GM12873 (cell line): ENCODE measurements around the gene RBP5.
A peak's percentile ranks its signal among the peaks of the same experiment; 100 is the strongest.

Experiments used
- CTCF ChIP-seq: IDR thresholded peaks from 2 replicates; pipeline ENCODE4 v1.5.1; 2012; ENCODE audit warnings: low read depth, mild to moderate bottlenecking, moderate library complexity, low read length, control low read depth; ENCODE audit not compliant: insufficient read depth; ENCODE audit errors: missing control alignments

RBP5 gene

DNA sequence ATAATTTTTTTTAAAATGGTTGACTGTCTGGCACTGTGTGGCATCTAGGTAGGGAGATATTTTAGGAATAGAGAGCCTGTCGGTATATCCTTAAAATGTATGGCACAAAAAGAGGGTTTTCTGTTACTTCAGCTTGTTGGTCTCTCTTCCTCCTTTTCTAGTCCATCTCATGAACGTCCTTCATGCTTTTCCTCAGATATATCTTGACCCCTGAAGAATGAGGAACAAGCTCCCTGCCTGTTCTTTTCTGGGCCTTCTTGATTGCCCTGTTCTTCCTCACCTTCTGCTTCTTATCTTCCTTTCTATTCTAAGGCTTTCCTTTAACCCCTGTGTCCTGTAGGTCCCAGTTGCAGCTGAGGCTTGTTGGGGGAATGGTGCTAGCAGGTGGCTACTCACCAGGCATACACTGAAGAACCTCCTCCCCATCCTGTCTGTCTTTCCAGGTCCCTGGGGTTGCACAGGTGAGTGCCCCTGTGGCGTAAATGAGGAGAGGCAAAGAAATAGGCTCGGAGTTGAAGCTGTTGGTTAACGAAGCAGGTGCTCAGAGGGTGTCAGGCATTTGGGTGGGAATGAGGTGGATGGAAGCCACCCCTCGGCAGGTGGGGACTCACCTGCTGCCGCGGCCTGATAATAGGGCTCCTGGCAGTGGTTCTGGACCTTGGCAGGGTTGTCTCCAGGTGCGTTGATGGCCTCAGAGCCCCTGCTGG lies 29.2 kb downstream of the RBP5 start:
- no peak for TF ChIP-seq CTCF

GRCh38 chr12:7096979-7097378 lies 31.7 kb downstream of the RBP5 start:
- TF ChIP-seq CTCF, result no peak

DNA sequence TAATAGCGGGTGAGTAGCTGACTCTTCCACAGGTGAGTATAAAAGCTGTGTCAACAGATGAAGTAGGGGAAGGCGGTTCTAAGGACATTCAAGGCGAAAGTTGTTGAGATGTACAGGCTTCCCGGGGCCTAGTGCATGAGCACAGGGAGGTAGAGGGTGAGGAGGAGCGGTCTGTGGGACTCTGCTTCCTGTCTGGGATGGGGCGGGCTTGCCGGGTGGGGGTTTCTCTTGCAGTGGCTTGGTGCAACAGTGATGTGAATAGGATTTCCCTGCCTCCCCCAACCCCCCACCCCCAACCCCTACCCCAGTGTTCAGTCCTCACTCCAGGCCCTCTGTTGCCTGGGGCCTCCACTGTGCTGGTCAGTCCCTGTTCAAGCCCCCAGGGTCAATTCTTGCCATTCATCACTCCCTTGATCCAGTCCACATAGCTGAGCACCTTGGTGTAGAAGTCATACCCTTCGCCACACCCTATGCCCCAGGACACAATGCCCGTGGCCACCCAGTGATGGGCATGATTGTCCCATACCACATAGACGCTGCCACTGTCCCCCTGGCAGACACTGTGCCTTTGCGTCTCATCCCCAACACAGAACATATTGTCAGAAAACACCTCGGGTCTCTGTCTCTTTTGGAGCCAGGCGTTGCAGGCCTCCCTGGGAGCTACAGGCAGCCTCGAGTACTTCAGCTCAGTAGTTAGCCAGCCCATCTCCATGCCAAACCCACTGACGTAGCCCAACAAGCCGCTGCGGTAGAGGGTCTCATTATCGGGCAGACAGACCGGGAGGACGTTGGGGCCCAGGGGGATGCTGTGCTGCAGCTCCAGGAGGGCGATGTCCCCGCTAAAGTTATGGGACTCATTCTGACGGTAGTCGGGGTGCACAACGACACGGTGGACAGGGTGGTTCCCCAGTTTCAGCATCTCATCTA lies 32.4 kb downstream of the RBP5 start:
- TF ChIP-seq CTCF, result no peak

DNA sequence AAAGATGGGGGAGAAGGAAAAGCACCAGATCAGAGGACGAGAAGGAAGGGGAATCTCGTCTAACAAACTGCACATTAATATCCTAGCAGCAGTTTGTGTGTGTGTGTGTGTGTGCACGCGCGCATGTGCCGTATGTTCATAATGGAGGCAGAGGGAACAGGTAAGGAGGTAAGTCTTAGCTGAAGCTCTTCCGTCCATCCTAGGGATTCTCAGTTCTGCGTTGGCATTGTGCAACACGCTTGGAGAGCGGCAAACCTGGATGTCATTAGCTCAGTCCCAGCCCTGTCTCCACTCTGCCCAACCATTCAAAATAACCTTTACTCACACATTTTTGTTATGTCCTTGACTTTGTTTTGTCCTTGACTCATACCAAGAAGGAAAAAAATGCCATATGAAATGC lies 34.8 kb downstream of the RBP5 start:
- TF ChIP-seq CTCF, result no peak

GRCh38 chr12:7093486-7093885 lies 35.2 kb downstream of the RBP5 start:
- TF ChIP-seq CTCF, result no peak

DNA sequence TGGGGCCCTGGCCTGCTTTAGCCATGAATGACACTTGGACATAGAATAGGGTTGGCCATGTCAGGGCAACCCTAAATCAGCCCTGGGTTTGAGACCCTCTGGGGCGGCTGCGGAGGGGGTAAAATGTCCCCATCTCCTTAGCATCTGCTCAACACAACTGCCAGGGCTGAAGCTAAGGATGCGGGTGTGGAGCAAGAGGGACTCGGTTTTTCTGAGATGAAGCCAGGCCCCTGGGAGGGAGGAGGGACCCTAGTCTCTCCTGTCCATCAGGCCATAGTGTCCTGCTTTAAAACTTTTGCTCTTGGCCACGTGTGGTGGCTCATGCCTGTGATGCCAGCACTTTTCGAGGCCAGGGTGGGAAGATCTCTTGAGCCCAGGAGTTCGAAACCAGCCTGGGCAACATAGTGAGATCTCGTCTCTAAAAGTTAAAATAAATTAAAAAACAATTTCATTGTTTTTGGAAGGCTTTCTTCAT lies 35.7 kb downstream of the RBP5 start:
- TF ChIP-seq CTCF, result no peak

- peak; percentile 83 for TF ChIP-seq CTCF
Observed at GRCh38 chr12:7092229-7092985, 36.3 kb downstream of the RBP5 start, which contains the start of gene C1R. Gene C1R, minus strand, starts transcription at chr12:7092445. Its CDS starts 57 bp downstream, at chr12:7092388.
